Neural cell (in vitro differentiated cells): ENCODE measurements around the gene PTGER3. TPM values are rescaled to one million over a fixed set of nuclear protein-coding genes. Genes with fewer than 3 reads are reported as not detected.

Experiments used
- H2AFZ ChIP-seq: fragments of 200-600, 300-800 bp; sonication (generic), shearing (Covaris generic); 2 replicates; pipeline ENCODE4 v1.6.0; 2014; ENCODE audit warnings: low read depth, mild to moderate bottlenecking, antibody characterized with exemption, low read length, moderate library complexity
- H3F3A ChIP-seq: fragments of 200-600 bp; shearing (Covaris generic); 2 replicates; pipeline ENCODE4 v1.6.1; 2016; ENCODE audit warnings: mild to moderate bottlenecking, moderate library complexity, mixed read lengths, antibody characterized with exemption, low read length; ENCODE audit not compliant: insufficient read depth, poor library complexity, severe bottlenecking
- H3K27ac ChIP-seq: fragments of 200-600, 300-800 bp; sonication (generic), shearing (Covaris generic); 2 replicates; pipeline ENCODE4 v1.5.1; 2014; ENCODE audit warnings: mild to moderate bottlenecking, low read length, moderate library complexity
- H3K27me3 ChIP-seq: fragments of 300-800, 200-600 bp; sonication (generic), shearing (Covaris generic); 2 replicates; pipeline ENCODE4 v1.6.0; 2014; ENCODE audit warnings: mild to moderate bottlenecking, low read depth, low read length, moderate library complexity; ENCODE audit not compliant: insufficient read depth
- H3K36me3 ChIP-seq: fragments of 300-800, 200-600 bp; sonication (generic), shearing (Covaris generic); 2 replicates; pipeline ENCODE4 v1.5.1; 2014; ENCODE audit warnings: mild to moderate bottlenecking, antibody characterized with exemption, low read length, moderate library complexity; ENCODE audit not compliant: insufficient read depth
- H3K4me2 ChIP-seq: fragments of 300-800, 200-600 bp; sonication (generic), shearing (Covaris generic); 2 replicates; pipeline ENCODE4 v1.6.0; 2014; ENCODE audit warnings: mild to moderate bottlenecking, low read length
- H3K4me3 ChIP-seq: fragments of 300-800, 200-600 bp; sonication (generic), shearing (Covaris generic); 2 replicates; pipeline ENCODE4 v1.5.1; 2014; ENCODE audit warnings: mild to moderate bottlenecking, low read length, moderate library complexity
- H3K79me2 ChIP-seq: fragments of 200-600 bp; shearing (Covaris generic); replicated peaks from 2 replicates; pipeline ENCODE4 v1.6.0; 2014; ENCODE audit warnings: mild to moderate bottlenecking, low read length, moderate library complexity; ENCODE audit not compliant: insufficient read depth
- H3K9ac ChIP-seq: fragments of 300-800, 200-600 bp; sonication (generic), shearing (Covaris generic); 2 replicates; pipeline ENCODE4 v1.6.1; 2016; ENCODE audit warnings: mild to moderate bottlenecking, low read length, mixed read lengths
- H3K9me2 ChIP-seq: fragments of 200-600 bp; shearing (Covaris generic); 2 replicates; pipeline ENCODE4 v1.6.1; 2016; ENCODE audit warnings: mild to moderate bottlenecking, low read length, mixed read lengths; ENCODE audit not compliant: insufficient read depth
- H3K9me3 ChIP-seq: fragments of 200-600, 300-800 bp; sonication (generic), shearing (Covaris generic); 2 replicates; pipeline ENCODE4 v1.6.1; 2016; ENCODE audit warnings: mild to moderate bottlenecking, mixed run types, low read length, moderate library complexity, mixed read lengths
- H4K20me1 ChIP-seq: fragments of 200-600 bp; shearing (Covaris generic); 2 replicates; pipeline ENCODE4 v1.6.1; 2016; ENCODE audit warnings: mild to moderate bottlenecking, mixed run types; ENCODE audit not compliant: insufficient read depth
- CTCF ChIP-seq: fragments of 450-650 bp; IDR thresholded peaks from 2 replicates; pipeline ENCODE4 v1.5.1; 2014; ENCODE audit warnings: antibody characterized with exemption, mild to moderate bottlenecking, moderate library complexity; ENCODE audit not compliant: poor library complexity, severe bottlenecking
- EP300 ChIP-seq: fragments of 450-650 bp; conservative IDR thresholded peaks from 2 replicates; pipeline ENCODE4 v1.6.1; 2014; ENCODE audit warnings: antibody characterized with exemption, mild to moderate bottlenecking, moderate library complexity; ENCODE audit not compliant: poor library complexity, severe bottlenecking
- EZH2 ChIP-seq: fragments of 200-600, 300-800 bp; shearing (Covaris generic), sonication (generic); IDR thresholded peaks from 2 replicates; pipeline ENCODE4 v1.6.1; 2014; ENCODE audit warnings: antibody characterized with exemption, low read length, borderline replicate concordance, mild to moderate bottlenecking; ENCODE audit not compliant: insufficient read depth, poor library complexity, severe bottlenecking
- MXI1 ChIP-seq: fragments of 450-650 bp; conservative IDR thresholded peaks from 2 replicates; pipeline ENCODE4 v1.6.1; 2014; ENCODE audit warnings: antibody characterized with exemption, mild to moderate bottlenecking; ENCODE audit not compliant: poor library complexity, severe bottlenecking
- POLR2AphosphoS5 ChIP-seq: IDR thresholded peaks from 2 replicates; pipeline ENCODE4 v1.6.1; 2012
- RAD21 ChIP-seq: fragments of 450-650 bp; conservative IDR thresholded peaks from 2 replicates; pipeline ENCODE4 v1.6.1; 2014; ENCODE audit warnings: antibody characterized with exemption, mild to moderate bottlenecking, moderate library complexity
- SMC3 ChIP-seq: fragments of 450-650 bp; conservative IDR thresholded peaks from 2 replicates; pipeline ENCODE4 v1.6.1; 2014; ENCODE audit warnings: antibody characterized with exemption, mild to moderate bottlenecking, moderate library complexity; ENCODE audit not compliant: poor library complexity
- TAF1 ChIP-seq: IDR thresholded peaks from 2 replicates; pipeline ENCODE4 v1.6.1; 2012; ENCODE audit warnings: low read depth
- polyA plus RNA-seq: library from polyadenylated mRNA; depleted of rRNA; stranded (reverse); fragments of >200 nt; gene quantifications from 2 replicates; pipeline ENCODE4 v1.2.3, GENCODE V29; 2014
- TF ChIP-seq, protein P1 (sequence below): IDR thresholded peaks from 2 replicates; pipeline ENCODE4 v1.6.1; 2012; ENCODE audit warnings: borderline replicate concordance

Gene PTGER3
- polyA plus RNA-seq, 1 donor from 2014 or later: 1.7 TPM

DNA sequence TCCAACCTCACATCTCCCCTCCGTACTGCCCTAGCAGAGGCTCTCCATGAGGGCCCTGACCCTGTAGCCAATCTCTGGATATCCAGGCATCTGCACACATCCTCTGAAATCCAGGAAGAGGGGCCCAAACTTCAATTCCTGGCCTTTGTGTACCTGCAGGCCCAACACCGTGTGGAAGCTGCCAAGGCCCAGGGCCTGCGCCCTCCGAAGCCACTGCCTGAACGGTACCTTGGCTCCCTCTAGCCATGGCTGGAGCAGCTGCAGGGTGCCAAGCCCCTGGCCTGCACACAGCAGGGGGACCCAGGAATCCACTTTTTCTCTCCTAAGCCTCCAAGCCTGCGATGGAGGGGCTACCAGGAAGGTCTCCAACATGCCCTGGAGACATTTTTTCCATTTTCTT, 84.2 kb downstream of the PTGER3 start:
- Histone ChIP-seq H3K27ac (no peak overlapping the region), H3K9ac (no peak overlapping the region), H3K36me3 (no peaks in the 10 kb centered on the region), H3K27me3 (no peaks in the 10 kb centered on the region), H3K9me2 (no peaks in the 10 kb centered on the region), H3K4me2 (no peak overlapping the region), H3K9me3 (no peaks in the 10 kb centered on the region), H3K4me3 (no peak overlapping the region), H3K79me2 (no peaks in the 10 kb centered on the region), H4K20me1 (no peaks in the 10 kb centered on the region), H3F3A (no peaks in the 10 kb centered on the region), H2AFZ (no peak overlapping the region)
- TF ChIP-seq CTCF (no peak), RAD21 (no peak), MXI1 (no peak)

DNA sequence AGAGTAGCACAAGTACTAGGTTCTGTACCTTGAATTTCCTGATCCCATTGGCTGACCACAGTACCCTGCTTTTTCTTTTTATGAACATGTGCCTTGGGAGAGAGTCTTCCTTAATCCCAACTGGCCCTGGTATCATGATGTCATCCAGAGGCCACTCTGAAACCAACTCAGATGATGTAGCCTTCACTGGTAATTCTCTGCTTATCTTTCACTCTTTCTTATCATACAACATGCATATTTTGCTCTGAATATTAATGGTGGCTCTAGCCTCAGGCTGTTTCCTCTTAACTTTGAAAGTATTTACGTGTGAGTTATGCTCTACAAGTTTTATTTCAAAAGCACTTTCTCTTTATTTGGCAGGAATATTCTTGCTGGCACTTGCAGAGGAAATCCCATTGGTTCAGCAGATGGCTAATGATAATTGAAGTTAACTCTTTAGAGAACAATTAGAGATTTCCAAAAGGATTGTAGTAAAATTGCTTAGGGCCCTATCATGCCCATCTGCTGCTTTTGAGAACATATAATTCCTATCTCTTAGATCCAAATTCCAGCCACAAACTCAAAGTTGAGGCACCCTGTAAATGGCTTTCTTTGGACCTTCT, 86.1 kb downstream of the PTGER3 start:
- Histone ChIP-seq H3F3A (no peaks in the 10 kb centered on the region), H3K9me3 (no peaks in the 10 kb centered on the region), H3K27ac (no peak overlapping the region), H3K4me3 (no peak overlapping the region), H3K27me3 (no peaks in the 10 kb centered on the region), H2AFZ (no peak overlapping the region), H4K20me1 (no peaks in the 10 kb centered on the region), H3K9ac (no peak overlapping the region), H3K4me2 (no peak overlapping the region), H3K9me2 (no peaks in the 10 kb centered on the region), H3K79me2 (no peaks in the 10 kb centered on the region), H3K36me3 (no peaks in the 10 kb centered on the region)
- TF ChIP-seq, protein P1, sequence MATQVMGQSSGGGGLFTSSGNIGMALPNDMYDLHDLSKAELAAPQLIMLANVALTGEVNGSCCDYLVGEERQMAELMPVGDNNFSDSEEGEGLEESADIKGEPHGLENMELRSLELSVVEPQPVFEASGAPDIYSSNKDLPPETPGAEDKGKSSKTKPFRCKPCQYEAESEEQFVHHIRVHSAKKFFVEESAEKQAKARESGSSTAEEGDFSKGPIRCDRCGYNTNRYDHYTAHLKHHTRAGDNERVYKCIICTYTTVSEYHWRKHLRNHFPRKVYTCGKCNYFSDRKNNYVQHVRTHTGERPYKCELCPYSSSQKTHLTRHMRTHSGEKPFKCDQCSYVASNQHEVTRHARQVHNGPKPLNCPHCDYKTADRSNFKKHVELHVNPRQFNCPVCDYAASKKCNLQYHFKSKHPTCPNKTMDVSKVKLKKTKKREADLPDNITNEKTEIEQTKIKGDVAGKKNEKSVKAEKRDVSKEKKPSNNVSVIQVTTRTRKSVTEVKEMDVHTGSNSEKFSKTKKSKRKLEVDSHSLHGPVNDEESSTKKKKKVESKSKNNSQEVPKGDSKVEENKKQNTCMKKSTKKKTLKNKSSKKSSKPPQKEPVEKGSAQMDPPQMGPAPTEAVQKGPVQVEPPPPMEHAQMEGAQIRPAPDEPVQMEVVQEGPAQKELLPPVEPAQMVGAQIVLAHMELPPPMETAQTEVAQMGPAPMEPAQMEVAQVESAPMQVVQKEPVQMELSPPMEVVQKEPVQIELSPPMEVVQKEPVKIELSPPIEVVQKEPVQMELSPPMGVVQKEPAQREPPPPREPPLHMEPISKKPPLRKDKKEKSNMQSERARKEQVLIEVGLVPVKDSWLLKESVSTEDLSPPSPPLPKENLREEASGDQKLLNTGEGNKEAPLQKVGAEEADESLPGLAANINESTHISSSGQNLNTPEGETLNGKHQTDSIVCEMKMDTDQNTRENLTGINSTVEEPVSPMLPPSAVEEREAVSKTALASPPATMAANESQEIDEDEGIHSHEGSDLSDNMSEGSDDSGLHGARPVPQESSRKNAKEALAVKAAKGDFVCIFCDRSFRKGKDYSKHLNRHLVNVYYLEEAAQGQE: no peak
- TF ChIP-seq EZH2 (no peak), RAD21 (no peak), SMC3 (no peak), EP300 (no peak), POLR2AphosphoS5 (no peak), MXI1 (no peak), TAF1 (no peak), CTCF (no peak)
